Stimulated activated CD8-positive, alpha-beta memory T cell treated with anti-CD3 and anti-CD28 coated beads, Interleukin-4, amount 100 ng/mL, for 4 hours (primary cell): ENCODE results near the gene CHRNB2.

ENCODE experiments used
- DNase-seq, 2 donors: peaks; one replicate each; pipeline ENCODE4 v3.0.0-alpha.2; 2020; ENCODE audit warnings: low read depth in 2 of 2, low spot score in 1 of 2

The CHRNB2 gene

DNA sequence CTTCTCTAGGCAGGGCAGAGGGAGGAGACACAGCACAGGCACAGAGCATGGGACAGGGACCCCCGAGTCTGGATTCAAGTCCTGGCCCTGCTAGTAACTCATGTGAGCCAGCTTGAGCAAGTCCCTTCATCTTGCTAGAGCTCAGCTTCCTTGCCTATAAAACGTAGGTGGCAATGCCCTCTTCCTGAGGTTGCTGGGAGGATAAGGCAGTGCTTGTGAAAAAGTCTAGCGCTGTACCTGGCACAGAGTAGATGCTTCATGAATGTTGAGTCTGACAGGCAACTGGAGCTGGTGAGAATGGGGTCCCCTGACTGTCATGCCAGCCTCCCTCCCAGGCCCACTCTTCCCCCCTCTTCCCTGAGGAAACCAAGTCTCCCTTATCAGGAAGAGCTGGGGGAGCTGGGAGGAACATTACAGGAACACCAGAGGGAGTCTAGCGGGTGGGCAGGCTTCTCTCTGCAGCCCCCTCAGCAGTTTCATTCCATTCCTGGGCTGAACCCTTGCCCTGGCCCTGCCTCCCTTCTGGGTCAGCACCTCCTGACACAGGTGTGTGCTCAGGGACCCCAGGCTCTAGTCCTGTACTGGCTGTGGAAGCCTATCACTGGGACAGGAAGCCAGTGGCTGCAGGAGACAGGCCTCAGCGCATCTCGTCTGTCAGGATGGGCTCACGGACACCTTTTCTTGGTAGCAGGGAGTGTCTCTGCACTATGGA is 9.9 kb downstream of the CHRNB2 start:
- DNase-seq, result no peak

GRCh38 chr1:154578058-154578418 is 10.5 kb downstream of the CHRNB2 start:
- no peak for DNase-seq

- DNase-seq, result no peak
Measured at GRCh38 chr1:154579374-154579773, 11.8 kb downstream of the CHRNB2 start.

GRCh38 chr1:154581766-154582165 is 14.2 kb downstream of the CHRNB2 start:
- no peak for DNase-seq

DNA sequence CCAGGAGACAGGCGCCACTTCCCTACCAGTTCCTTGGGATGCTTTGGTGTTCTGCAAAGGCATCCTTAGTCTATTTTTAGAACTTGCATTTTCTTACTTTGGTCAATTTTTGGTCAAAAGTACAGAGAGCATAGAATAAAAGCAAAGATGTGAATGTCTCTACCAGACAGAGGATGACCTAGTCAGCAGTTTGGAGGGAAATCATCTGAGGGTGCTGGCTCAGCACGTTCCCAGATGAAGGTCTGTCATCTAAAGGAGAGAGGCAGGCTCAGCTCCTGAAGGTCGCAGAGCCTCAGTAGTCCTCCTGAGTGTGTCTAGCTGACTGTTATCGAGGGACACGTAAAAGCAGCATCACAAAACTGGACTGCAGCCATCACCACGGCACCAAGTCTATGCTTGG is 15.3 kb downstream of the CHRNB2 start:
- DNase-seq, result no peak

DNA sequence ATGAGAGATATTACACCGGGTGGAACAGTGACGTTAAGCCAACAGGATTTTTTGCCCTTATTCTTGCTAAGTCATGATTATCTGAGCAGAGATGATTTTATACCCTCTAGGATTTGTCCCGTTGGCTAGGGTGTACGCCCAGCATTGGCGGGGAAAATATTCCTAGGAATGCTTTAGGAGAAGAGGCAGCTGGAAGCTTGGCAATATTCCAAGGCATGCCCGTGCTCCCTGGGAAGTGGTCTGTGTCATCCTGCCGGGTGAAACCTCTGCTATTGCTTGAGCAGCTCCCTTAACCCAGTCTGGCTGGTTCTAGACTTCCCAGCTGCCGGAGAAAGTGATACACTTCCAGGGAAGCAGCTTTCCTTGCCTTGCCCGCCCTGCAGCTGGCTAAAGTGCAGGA is 16.2 kb downstream of the CHRNB2 start:
- DNase-seq, result no peak

- DNase-seq, result no peak
Measured at GRCh38 chr1:154584267-154584994, 16.9 kb downstream of the CHRNB2 start.

DNA sequence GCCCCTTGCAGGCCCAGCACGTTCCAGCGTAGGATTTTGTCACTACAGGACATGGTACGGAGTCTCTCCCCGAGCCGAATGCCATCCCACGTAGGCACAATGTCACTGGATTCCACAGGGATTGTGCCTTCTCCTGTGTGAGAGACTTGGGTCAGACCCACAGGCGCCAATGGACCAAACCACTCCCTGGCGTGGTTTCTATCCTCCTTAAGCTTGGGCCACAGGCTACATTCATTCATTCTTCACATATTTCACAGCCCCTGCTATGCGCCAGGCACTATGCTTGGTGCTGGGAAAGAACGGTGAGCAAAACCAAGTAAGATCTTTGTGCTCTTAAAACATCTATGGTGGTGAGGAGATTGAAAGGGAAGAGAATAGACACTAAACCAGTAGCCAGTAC is 18.7 kb downstream of the CHRNB2 start:
- DNase-seq, result no peak

DNA sequence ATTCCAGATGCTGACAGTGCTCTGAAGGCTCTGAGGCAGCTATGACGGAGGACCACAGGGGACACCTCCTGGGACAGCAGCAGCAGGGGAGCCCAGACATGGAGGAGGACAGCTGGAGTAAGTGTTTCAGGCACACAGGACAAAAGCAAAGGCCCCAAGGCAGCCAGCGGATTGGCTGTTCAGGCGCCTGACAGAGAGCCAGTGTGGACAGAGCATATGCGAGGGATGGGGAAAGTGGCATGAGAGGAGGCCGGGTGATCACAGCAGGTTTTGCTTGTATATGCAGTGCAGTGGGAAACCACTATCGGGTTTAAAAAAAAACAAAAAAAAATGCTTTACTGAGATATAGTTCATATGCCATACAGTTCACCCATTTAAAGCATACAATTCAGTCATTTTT is 19.1 kb downstream of the CHRNB2 start:
- DNase-seq, result no peak

GRCh38 chr1:154589780-154590179 is 22.2 kb downstream of the CHRNB2 start:
- no peak for DNase-seq

DNA sequence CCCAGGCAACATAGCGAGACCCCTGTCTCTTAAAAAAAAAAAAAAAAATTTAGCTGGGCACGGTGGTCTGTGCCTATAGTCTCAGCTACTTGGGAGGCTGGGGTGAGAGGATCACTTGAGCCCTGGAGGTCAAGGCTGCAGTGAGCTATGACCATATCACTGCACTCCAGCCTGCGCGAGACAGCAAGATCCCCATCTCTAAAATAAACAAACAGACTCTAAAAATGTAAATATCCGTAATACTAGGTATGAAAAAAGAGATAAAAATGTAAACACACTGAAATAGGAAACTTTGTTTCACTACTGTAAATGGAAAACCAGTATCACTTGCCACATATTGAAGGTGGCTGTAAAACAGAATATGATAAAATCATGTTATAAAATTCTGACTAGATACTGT is 23.2 kb downstream of the CHRNB2 start:
- DNase-seq, result no peak

GRCh38 chr1:154591206-154591605 is 23.6 kb downstream of the CHRNB2 start:
- no peak for DNase-seq

GRCh38 chr1:154593390-154593789 is 25.8 kb downstream of the CHRNB2 start:
- DNase-seq, result no peak

GRCh38 chr1:154594811-154595210 is 27.2 kb downstream of the CHRNB2 start:
- DNase-seq, result no peak

DNA sequence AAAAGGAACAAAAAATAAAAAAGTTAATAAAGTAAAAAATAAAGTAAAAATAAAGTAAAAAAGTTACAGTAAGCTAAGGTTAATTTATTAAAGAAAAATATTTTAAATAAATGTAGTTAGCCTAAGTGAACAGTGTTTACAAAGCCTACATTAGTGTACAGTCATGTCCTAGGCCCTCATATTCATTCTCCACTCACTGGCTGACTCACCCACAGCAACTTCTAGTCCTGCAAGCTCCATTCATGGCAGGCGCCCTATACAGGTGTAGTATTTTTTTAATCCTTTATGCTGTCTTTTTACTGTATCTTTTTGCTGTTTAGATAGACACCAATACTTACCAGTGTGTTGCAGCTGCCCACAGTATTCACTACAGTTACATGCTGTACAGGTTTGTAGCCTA is 28.0 kb downstream of the CHRNB2 start:
- DNase-seq, result no peak

GRCh38 chr1:154598871-154599635 is 31.5 kb downstream of the CHRNB2 start:
- DNase-seq, result no peak

- DNase-seq, result no peak
Measured at GRCh38 chr1:154599658-154600057, 32.1 kb downstream of the CHRNB2 start.

DNA sequence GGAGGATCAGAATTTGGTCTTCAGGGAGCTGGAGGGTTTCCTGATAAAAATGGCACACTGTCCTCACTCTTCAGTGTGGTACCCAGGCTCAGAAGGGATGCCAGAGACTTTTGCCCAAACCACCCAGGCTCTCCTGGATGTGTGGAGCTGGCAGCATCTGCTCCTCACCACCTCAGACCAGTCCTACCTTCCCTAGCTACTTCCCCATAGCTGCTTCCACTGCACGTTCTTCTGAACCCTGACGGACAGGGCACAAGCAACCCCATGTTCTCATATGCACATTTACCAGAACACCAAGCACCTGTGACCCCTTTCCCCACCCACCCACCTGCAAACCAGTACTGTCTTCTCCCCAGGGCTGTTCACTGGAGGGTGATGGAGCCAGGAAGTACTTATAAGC is 35.7 kb downstream of the CHRNB2 start:
- no peak for DNase-seq

DNA sequence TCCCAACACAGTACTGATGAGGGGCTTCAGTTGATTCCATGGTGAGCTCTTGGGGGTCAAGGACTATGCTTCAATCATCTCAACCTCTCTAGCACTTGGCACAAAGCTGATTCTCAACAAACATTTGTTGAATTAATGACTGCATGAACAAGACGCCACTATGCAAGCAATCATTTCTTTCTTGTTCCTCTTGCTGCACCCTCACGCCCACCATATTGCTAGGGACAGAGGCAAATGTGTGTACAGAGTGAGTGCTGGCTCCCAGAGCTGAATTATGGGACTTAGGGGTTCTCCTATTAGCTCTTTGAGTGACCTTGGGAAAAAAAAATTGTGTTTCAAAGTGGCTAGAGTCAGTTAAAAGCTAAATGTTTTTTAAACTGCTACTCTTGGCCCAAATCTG is 38.0 kb downstream of the CHRNB2 start:
- no peak for DNase-seq

GRCh38 chr1:154607106-154607608 is 39.6 kb downstream of the CHRNB2 start:
- no peak for DNase-seq

DNA sequence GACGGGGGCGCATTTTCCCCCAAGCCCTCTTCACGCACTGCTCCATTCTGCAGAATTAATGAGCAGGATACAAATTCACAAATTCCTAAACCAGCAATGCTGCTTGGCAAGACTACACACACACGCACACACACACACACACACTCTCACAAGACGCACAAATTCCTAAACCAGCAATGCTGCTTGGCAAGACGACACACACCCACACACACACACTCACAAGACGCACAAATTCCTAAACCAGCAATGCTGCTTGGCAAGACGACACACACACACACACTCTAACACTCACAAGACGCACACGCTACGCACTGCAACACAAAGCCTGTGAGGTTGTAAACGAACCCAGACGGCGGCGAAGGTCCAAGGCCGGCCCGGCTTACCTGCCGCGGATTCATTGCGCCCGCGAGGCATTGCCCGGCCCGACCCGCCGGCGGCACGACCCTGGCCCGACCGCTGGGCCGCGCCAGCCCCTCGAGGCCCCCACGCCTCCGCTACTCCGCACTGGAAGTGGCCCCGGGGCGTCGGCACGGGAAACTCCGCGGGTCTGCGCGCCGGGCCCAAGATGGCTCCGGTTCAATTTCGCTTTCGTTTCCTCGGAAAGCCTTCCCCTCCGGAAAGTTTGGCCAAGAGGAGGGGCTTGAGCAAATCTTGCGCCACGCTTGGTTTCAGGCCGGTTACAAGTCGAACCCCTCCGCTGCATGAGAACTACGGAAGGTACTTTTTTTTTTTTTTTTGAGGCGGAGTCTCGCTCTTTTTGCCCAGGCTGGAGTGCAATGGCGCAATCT is 40.2 kb downstream of the CHRNB2 start, which contains the start of gene ADAR:
TSS of gene ADAR (minus strand) at position 578 of the 788 bp plus-strand sequence. CDS start at position 398, 180 bp downstream.
- DNase-seq, result peak; percentile 84 to 86
